HepG2 (cell line): ENCODE measurements around the gene SHISAL1. TPM values are rescaled to one million over a fixed set of nuclear protein-coding genes. Genes with fewer than 3 reads are reported as not detected.

ENCODE experiments used
- FOSL1 ChIP-seq: sonication (generic); formaldehyde crosslinking; IDR thresholded peaks from 2 replicates; pipeline ENCODE4 v1.9.0; 2021; ENCODE audit warnings: missing genetic modification reagents, borderline replicate concordance
- FOXA1 ChIP-seq, 2 experiments: fragments of 450-650 bp in 1 of 2; sonication (generic) in 1 of 2; formaldehyde crosslinking in 1 of 2; IDR thresholded peaks; 2 replicates each; pipeline versions ENCODE4 v1.4.0 to v1.6.1; 2016 to 2020; ENCODE audit warnings: missing genetic modification reagents in 1 of 2
- HNRNPK ChIP-seq: fragments of 200-400 bp; formaldehyde crosslinking; IDR thresholded peaks from 2 replicates; pipeline ENCODE4 v1.6.1; 2018; ENCODE audit warnings: low read length, low read depth, moderate library complexity, mild to moderate bottlenecking; ENCODE audit not compliant: poor library complexity, severe bottlenecking
- IKZF1 ChIP-seq: fragments of 450-650 bp; IDR thresholded peaks from 2 replicates; pipeline ENCODE4 v1.7.1; 2016
- KLF13 ChIP-seq: sonication (generic); formaldehyde crosslinking; IDR thresholded peaks from 2 replicates; pipeline ENCODE4 v1.4.0; 2020; ENCODE audit warnings: mild to moderate bottlenecking, missing genetic modification reagents
- PHF20 ChIP-seq: sonication (generic); formaldehyde crosslinking; IDR thresholded peaks from 2 replicates; pipeline ENCODE4 v1.5.0; 2020; ENCODE audit warnings: mild to moderate bottlenecking, missing genetic modification reagents
- PLRG1 ChIP-seq: fragments of 450-650 bp; conservative IDR thresholded peaks from 2 replicates; pipeline ENCODE4 v1.6.1; 2016
- PREB ChIP-seq: sonication (generic); formaldehyde crosslinking; IDR thresholded peaks from 2 replicates; pipeline ENCODE4 v1.4.0; 2020; ENCODE audit warnings: missing genetic modification reagents
- SETDB1 ChIP-seq: sonication (generic); formaldehyde crosslinking; IDR thresholded peaks from 2 replicates; pipeline ENCODE4 v1.5.1; 2020; ENCODE audit warnings: missing genetic modification reagents, mild to moderate bottlenecking, borderline replicate concordance
- SIX1 ChIP-seq: sonication (generic); formaldehyde crosslinking; IDR thresholded peaks from 2 replicates; pipeline ENCODE4 v1.4.0; 2020; ENCODE audit warnings: missing genetic modification reagents, borderline replicate concordance
- ZFP91 ChIP-seq: sonication (generic); formaldehyde crosslinking; IDR thresholded peaks from 2 replicates; pipeline ENCODE4 v1.9.0; 2022; ENCODE audit warnings: missing genetic modification reagents, mild to moderate bottlenecking, borderline replicate concordance
- ZNF639 ChIP-seq: conservative IDR thresholded peaks from 2 replicates; pipeline ENCODE4 v1.6.1; 2018; ENCODE audit warnings: missing genetic modification reagents
- ZNF720 ChIP-seq: sonication (generic); formaldehyde crosslinking; IDR thresholded peaks from 2 replicates; pipeline ENCODE4 v1.4.0; 2020; ENCODE audit warnings: missing genetic modification reagents
- polyA plus RNA-seq, 8 experiments: library from polyadenylated mRNA; depleted of rRNA in 3 of 8; stranded (reverse) in 7 of 8; unstranded in 1 of 8; fragments of >200 nt; fragmentation: Illumina TruSeq in 4 of 8; extraction: Trizol in 4 of 8; gene quantifications; 2 replicates each; pipeline versions ENCODE4 v1.2.1 to v1.2.3, GENCODE V29; 2011 to 2016; ENCODE audit warnings: low read depth in 4 of 8, missing spikeins in 1 of 8, mixed read lengths in 1 of 8; ENCODE audit not compliant: insufficient read depth in 1 of 8
- total RNA-seq, 5 experiments: library from RNA; depleted of rRNA; stranded (reverse); fragments of >200 nt; fragmentation: Illumina TruSeq; extraction: Trizol; gene quantifications; 2 replicates each; pipeline ENCODE4 v1.2.3, GENCODE V29; 2016; ENCODE audit warnings: low read depth in 1 of 5
- TF ChIP-seq, protein P1 (sequence below): sonication (generic); formaldehyde crosslinking; IDR thresholded peaks from 2 replicates; pipeline ENCODE4 v1.4.0; 2020; ENCODE audit warnings: mild to moderate bottlenecking, missing genetic modification reagents, borderline replicate concordance
- TF ChIP-seq, protein P2 (sequence below): sonication (generic); formaldehyde crosslinking; IDR thresholded peaks from 2 replicates; pipeline ENCODE4 v1.4.0; 2020; ENCODE audit warnings: mild to moderate bottlenecking, missing genetic modification reagents

Gene SHISAL1
- total and polyA plus RNA-seq, 2 of the 13 experiments (the other 11 are each of a cell fraction or from before 2014, with no cell fraction given), result not detected

DNA sequence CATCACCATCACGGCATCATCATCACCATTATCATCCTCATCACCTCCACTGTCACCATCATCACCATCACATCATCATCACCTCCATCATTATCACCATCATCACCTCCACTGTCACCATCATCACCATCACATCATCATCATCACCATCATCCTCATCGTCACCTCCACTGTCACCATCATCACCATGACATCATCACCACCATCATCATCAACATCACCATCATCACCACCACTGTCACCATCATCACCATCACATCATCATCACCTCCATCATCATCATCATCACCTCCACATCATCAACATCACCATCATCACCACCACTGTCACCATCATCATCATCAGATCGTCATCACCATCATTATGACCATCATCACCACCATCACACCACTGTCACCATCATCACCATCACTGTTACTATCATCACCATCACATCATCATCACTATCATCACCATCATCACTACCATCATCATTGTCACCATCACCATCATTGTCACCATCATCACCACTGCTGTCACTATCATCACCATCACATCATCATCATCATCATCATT lies 99.2 kb downstream of the SHISAL1 start (continued):
- TF ChIP-seq ZFP91, result no peak
- no peak for TF ChIP-seq ZNF639
- TF ChIP-seq, protein P1, sequence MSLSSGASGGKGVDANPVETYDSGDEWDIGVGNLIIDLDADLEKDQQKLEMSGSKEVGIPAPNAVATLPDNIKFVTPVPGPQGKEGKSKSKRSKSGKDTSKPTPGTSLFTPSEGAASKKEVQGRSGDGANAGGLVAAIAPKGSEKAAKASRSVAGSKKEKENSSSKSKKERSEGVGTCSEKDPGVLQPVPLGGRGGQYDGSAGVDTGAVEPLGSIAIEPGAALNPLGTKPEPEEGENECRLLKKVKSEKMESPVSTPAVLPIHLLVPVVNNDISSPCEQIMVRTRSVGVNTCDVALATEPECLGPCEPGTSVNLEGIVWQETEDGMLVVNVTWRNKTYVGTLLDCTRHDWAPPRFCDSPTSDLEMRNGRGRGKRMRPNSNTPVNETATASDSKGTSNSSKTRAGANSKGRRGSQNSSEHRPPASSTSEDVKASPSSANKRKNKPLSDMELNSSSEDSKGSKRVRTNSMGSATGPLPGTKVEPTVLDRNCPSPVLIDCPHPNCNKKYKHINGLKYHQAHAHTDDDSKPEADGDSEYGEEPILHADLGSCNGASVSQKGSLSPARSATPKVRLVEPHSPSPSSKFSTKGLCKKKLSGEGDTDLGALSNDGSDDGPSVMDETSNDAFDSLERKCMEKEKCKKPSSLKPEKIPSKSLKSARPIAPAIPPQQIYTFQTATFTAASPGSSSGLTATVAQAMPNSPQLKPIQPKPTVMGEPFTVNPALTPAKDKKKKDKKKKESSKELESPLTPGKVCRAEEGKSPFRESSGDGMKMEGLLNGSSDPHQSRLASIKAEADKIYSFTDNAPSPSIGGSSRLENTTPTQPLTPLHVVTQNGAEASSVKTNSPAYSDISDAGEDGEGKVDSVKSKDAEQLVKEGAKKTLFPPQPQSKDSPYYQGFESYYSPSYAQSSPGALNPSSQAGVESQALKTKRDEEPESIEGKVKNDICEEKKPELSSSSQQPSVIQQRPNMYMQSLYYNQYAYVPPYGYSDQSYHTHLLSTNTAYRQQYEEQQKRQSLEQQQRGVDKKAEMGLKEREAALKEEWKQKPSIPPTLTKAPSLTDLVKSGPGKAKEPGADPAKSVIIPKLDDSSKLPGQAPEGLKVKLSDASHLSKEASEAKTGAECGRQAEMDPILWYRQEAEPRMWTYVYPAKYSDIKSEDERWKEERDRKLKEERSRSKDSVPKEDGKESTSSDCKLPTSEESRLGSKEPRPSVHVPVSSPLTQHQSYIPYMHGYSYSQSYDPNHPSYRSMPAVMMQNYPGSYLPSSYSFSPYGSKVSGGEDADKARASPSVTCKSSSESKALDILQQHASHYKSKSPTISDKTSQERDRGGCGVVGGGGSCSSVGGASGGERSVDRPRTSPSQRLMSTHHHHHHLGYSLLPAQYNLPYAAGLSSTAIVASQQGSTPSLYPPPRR, result no peak
- 0 out of 2 replicates have a peak, but pooled peaks have one; percentile 25 for TF ChIP-seq FOXA1 (IDR thresholded peaks at IDR 0.05)
- TF ChIP-seq FOXA1 (CRISPR knock-in tag; IDR thresholded peaks at IDR 0.05), result no peak
- TF ChIP-seq IKZF1, result peak; percentile 61; the same call in 1 of the 2 replicates
- TF ChIP-seq HNRNPK, result no peak
- no peak for TF ChIP-seq ZNF720 (CRISPR knock-in tag)
- TF ChIP-seq PREB, result no peak
- TF ChIP-seq SETDB1 (CRISPR knock-in tag), result no peak
- no peak for TF ChIP-seq SIX1 (CRISPR knock-in tag)
- no peak for TF ChIP-seq FOSL1 (CRISPR knock-in tag)
- no peak for TF ChIP-seq PLRG1
- TF ChIP-seq KLF13 (CRISPR knock-in tag), result no peak
- TF ChIP-seq, protein P2, sequence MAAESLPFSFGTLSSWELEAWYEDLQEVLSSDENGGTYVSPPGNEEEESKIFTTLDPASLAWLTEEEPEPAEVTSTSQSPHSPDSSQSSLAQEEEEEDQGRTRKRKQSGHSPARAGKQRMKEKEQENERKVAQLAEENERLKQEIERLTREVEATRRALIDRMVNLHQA (CRISPR knock-in tag), result no peak
- TF ChIP-seq PHF20 (CRISPR knock-in tag), result no peak
- TF ChIP-seq, all 625 proteins: peak for 5
